ENCODE data around the gene FAM124B. TPM values are rescaled to one million over a fixed set of nuclear protein-coding genes. Genes with fewer than 3 reads are reported as not detected.

Gene FAM124B
- total and polyA plus RNA-seq, 2 of the 8 experiments (the other 6 are each of a cell fraction or from before 2014, with no cell fraction given): 2.1 to 2.6 TPM

DNA sequence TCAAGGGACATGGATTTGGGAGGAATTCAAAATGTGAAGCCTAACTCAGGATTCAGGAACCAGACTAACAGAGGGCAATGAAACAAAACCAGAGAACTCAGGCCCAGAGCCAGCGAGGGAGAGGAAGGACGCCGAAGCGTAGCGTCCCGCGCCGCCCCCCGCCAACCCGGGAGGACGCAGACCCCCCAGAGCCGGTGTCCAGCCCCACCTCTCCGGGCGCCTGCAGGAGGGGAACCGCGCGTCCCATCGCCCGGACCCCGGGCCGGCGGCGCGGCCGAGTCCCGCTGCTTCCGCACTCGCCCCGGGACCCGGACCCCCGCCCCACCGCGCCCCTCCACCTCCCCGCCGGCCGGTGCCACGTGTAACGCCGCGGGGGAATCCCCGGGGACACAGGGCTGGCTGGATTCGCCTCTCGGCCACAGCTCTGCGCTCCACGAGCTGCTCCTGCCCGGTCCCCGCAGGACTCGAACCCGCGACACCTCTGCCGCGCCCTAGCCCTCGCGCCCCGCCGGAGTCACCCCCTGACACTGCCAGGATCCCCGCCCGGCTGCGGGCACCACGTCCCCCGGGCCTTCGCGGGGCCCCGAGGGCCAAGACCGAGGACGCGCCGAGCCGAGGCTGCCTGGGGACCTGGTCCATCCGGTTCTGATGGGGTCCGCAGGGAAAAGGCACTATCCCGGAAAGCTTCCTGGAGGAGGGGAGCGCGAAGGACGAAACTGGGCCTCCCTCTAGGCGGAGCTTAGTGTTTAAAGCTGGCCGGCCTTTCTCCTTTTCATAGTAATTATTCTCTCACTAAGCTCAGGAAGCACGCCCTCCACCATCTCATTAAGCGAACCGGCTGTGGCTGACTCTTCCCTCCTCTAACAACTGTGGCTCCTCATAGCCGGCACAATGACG lies 40.4 kb upstream of the FAM124B start:
- Histone ChIP-seq H3K4me2 (ENCODE audit: insufficient read depth in 1 of 2, low read depth in 2 of 2, low read length in 2 of 2) (no peak overlapping the region), H2BK12ac (ENCODE audit: low read depth, low read length) (no peak overlapping the region), H3K27me3 (replicated peaks in 1 of 4; ENCODE audit: control insufficient read depth in 3 of 4, extremely low read depth in 1 of 4, insufficient read depth in 3 of 4, low read length in 3 of 4) (no peaks in the 10 kb centered on the region), H3K9me3 (ENCODE audit: insufficient read depth in 2 of 2, low read depth in 1 of 2, low read length in 1 of 2) (no peaks in the 10 kb centered on the region; a peak in 1 of 4 replicates), H2AK5ac (ENCODE audit: low read depth, low read length) (no peak overlapping the region), H2AFZ (ENCODE audit: low read length) (no peak overlapping the region), H4K8ac (ENCODE audit: extremely low read depth, insufficient read depth, low read length) (no peak overlapping the region), H3K23me2 (ENCODE audit: low read depth, low read length) (no peaks in the 10 kb centered on the region), H3K4me3 (ENCODE audit: extremely low read depth in 1 of 4, insufficient read depth in 2 of 4, low read depth in 3 of 4, low read length in 4 of 4) (no peak overlapping the region), H2BK120ac (replicated peaks; ENCODE audit: low read depth, low read length) (no peak overlapping the region), H3K56ac (replicated peaks; ENCODE audit: insufficient read length, low read depth, low read length) (no peak overlapping the region), H3K18ac (ENCODE audit: extremely low read depth, low read length) (no peak overlapping the region), H3K79me2 (ENCODE audit: control insufficient read depth in 1 of 2, insufficient read depth in 2 of 2, low read length in 2 of 2) (no peaks in the 10 kb centered on the region), H2BK5ac (ENCODE audit: low read depth, low read length) (no peak overlapping the region), H3K23ac (ENCODE audit: insufficient read length) (no peak overlapping the region), H3K79me1 (ENCODE audit: low read depth, low read length) (no peaks in the 10 kb centered on the region), H3K9ac (replicated peaks in 1 of 4; ENCODE audit: extremely low read depth in 1 of 4, low read depth in 3 of 4, low read length in 3 of 4) (no peak overlapping the region), H3K4me1 (replicated peaks in 1 of 4; ENCODE audit: control insufficient read depth in 3 of 4, insufficient read depth in 4 of 4, low read length in 3 of 4) (no peaks in the 10 kb centered on the region), H4K20me1 (replicated peaks in 1 of 2; ENCODE audit: control insufficient read depth in 1 of 2, insufficient read depth in 2 of 2, low read length in 2 of 2) (no peaks in the 10 kb centered on the region), H3K14ac (ENCODE audit: insufficient read length) (no peak overlapping the region), H3K36me3 (ENCODE audit: control insufficient read depth in 2 of 4, insufficient read depth in 4 of 4, low read length in 3 of 4) (no peaks in the 10 kb centered on the region), H2BK20ac (ENCODE audit: low read length) (no peak overlapping the region), H3K4ac (replicated peaks; ENCODE audit: insufficient read length, low read depth, low read length) (no peak overlapping the region), H2BK15ac (ENCODE audit: low read length) (no peak overlapping the region), H3K27ac (ENCODE audit: low read depth, low read length) (no peak overlapping the region), H4K5ac (ENCODE audit: insufficient read length, low read depth, low read length) (no peak overlapping the region), H4K91ac (replicated peaks; ENCODE audit: insufficient read length, low read length) (no peak overlapping the region)
- DNase-seq (ENCODE audit: low read depth in 1 of 2, low spot score in 2 of 2): no peak
- 94% methylated on average over 39 of the region's 82 CpGs; no CpG with 5 or more reads in 1 of the 2 experiments for WGBS, 2 experiments (ENCODE audit: extremely low coverage in 1 of 2, insufficient coverage in 1 of 2, insufficient read length in 1 of 2, insufficient replicate concordance in 2 of 2, low coverage in 1 of 2, low lambda C conversion rate in 2 of 2, missing lambda C conversion rate in 1 of 2)
- CTCF ChIA-PET (ENCODE audit: partially characterized antibody): interaction anchor here (0.9 kb wide), 1 partner anchor 65 kb away, joined by 3 read pairs; no protein-coding TSS in a partner anchor
- FAIRE-seq: no peak
- POLR2A ChIA-PET (ENCODE audit: partially characterized antibody): interaction anchor here (0.6 to 1.8 kb wide), 2 partner anchors 10 to 42 kb away, joined by 3 to 6 read pairs; no protein-coding TSS in a partner anchor
- TF ChIP-seq EZH2 (IDR thresholded peaks at IDR 0.05; ENCODE audit: low read depth, low read length, severe bottlenecking): no peak
- TF ChIP-seq SIN3A (conservative IDR thresholded peaks at IDR 0.05 in 1 of 2, IDR thresholded peaks at IDR 0.05 in 1 of 2; ENCODE audit: low read depth in 1 of 2, low read length in 2 of 2): no peak
- TF ChIP-seq HDAC6 (IDR thresholded peaks at IDR 0.05; ENCODE audit: low read depth, low read length): no peak
- TF ChIP-seq RNF2 (IDR thresholded peaks at IDR 0.05; ENCODE audit: borderline replicate concordance, low read depth, low read length, missing control alignments, poor library complexity, severe bottlenecking): no peak
- TF ChIP-seq CBX5 (IDR thresholded peaks at IDR 0.05; ENCODE audit: low read depth, low read length): no peak
- TF ChIP-seq, protein P1, sequence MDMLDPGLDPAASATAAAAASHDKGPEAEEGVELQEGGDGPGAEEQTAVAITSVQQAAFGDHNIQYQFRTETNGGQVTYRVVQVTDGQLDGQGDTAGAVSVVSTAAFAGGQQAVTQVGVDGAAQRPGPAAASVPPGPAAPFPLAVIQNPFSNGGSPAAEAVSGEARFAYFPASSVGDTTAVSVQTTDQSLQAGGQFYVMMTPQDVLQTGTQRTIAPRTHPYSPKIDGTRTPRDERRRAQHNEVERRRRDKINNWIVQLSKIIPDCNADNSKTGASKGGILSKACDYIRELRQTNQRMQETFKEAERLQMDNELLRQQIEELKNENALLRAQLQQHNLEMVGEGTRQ (IDR thresholded peaks at IDR 0.05; ENCODE audit: low read length): no peak
- TF ChIP-seq CHD2 (IDR thresholded peaks at IDR 0.05; ENCODE audit: low read length): no peak
- TF ChIP-seq BACH1 (IDR thresholded peaks at IDR 0.05; ENCODE audit: low read length): no peak
- TF ChIP-seq TAF7 (optimal IDR thresholded peaks at IDR 0.05; ENCODE audit: borderline replicate concordance, low read depth, low read length): no peak
- no peak for TF ChIP-seq SIX5 (IDR thresholded peaks at IDR 0.05; ENCODE audit: low read depth, low read length)

Data from H1 (cell line).